SK-N-SH treated with all-trans-retinoic acid at 6 μM for 48 hours (cell line): ENCODE data around the gene CEMIP.

Experiments used
- ATAC-seq: fragments of 200-7000 bp; cut with Tn5 transposase; 3 replicates; pipeline ENCODE4 v1.9.1; 2020; ENCODE audit warnings: mild to moderate bottlenecking, moderate library complexity
- ARNTL ChIP-seq: fragments of 450-650 bp; formaldehyde crosslinking; IDR thresholded peaks from 2 replicates; pipeline ENCODE4 v1.5.0; 2020; ENCODE audit warnings: low read depth, mild to moderate bottlenecking, moderate library complexity, borderline replicate concordance
- BACH2 ChIP-seq: fragments of 250-450 bp; sonication (Bioruptor Pico); IDR thresholded peaks from 2 replicates; pipeline ENCODE4 v1.9.0; 2021; ENCODE audit warnings: mild to moderate bottlenecking, borderline replicate concordance
- CREB5 ChIP-seq: fragments of 250-450 bp; sonication (Bioruptor Pico); IDR thresholded peaks from 2 replicates; pipeline ENCODE4 v1.5.1; 2020; ENCODE audit warnings: low read depth, mild to moderate bottlenecking, moderate library complexity
- CSDC2 ChIP-seq: fragments of 250-450 bp; sonication (Bioruptor Pico); IDR thresholded peaks from 2 replicates; pipeline ENCODE4 v1.5.0; 2020; ENCODE audit warnings: mild to moderate bottlenecking, moderate library complexity
- CSRNP3 ChIP-seq: fragments of 250-450 bp; sonication (Bioruptor Pico); IDR thresholded peaks from 2 replicates; pipeline ENCODE4 v1.5.1; 2021; ENCODE audit warnings: mild to moderate bottlenecking, moderate library complexity
- ESRRG ChIP-seq: fragments of 250-450 bp; sonication (Bioruptor Pico); IDR thresholded peaks from 2 replicates; pipeline ENCODE4 v1.6.1; 2021; ENCODE audit warnings: mild to moderate bottlenecking
- GLIS3 ChIP-seq: fragments of 250-450 bp; sonication (Bioruptor Pico); IDR thresholded peaks from 2 replicates; pipeline ENCODE4 v1.5.0; 2020; ENCODE audit warnings: mild to moderate bottlenecking, moderate library complexity
- ISL1 ChIP-seq: fragments of 250-450 bp; sonication (Bioruptor Pico); IDR thresholded peaks from 2 replicates; pipeline ENCODE4 v2.1.2; 2022; ENCODE audit warnings: mild to moderate bottlenecking, moderate library complexity
- OSR1 ChIP-seq: fragments of 250-450 bp; sonication (Bioruptor Pico); IDR thresholded peaks from 2 replicates; pipeline ENCODE4 v1.8.0; 2022; ENCODE audit warnings: moderate library complexity, mild to moderate bottlenecking, inconsistent platforms
- PATZ1 ChIP-seq: fragments of 250-450 bp; sonication (Bioruptor Pico); IDR thresholded peaks from 2 replicates; pipeline ENCODE4 v1.8.0; 2020; ENCODE audit warnings: mild to moderate bottlenecking, moderate library complexity, borderline replicate concordance
- POU6F1 ChIP-seq: fragments of 250-450 bp; sonication (Bioruptor Pico); IDR thresholded peaks from 2 replicates; pipeline ENCODE4 v1.8.0; 2021; ENCODE audit warnings: low read depth, mild to moderate bottlenecking, moderate library complexity, borderline replicate concordance
- PPARA ChIP-seq: fragments of 250-450 bp; sonication (Bioruptor Pico); IDR thresholded peaks from 2 replicates; pipeline ENCODE4 v1.5.0; 2020; ENCODE audit warnings: mild to moderate bottlenecking, borderline replicate concordance
- RARB ChIP-seq: fragments of 250-450 bp; sonication (Bioruptor Pico); IDR thresholded peaks from 2 replicates; pipeline ENCODE4 v1.8.0; 2021; ENCODE audit warnings: mild to moderate bottlenecking, moderate library complexity
- SNAI2 ChIP-seq: fragments of 250-450 bp; sonication (Bioruptor Pico); IDR thresholded peaks from 2 replicates; pipeline ENCODE4 v1.5.0; 2020; ENCODE audit warnings: mild to moderate bottlenecking, moderate library complexity
- TCF4 ChIP-seq: fragments of 250-450 bp; sonication (Bioruptor Pico); IDR thresholded peaks from 2 replicates; pipeline ENCODE4 v1.8.0; 2021; ENCODE audit warnings: mild to moderate bottlenecking, moderate library complexity, borderline replicate concordance
- TOX ChIP-seq: fragments of 250-450 bp; sonication (Bioruptor Pico); IDR thresholded peaks from 2 replicates; pipeline ENCODE4 v1.8.0; 2021; ENCODE audit warnings: mild to moderate bottlenecking, moderate library complexity, borderline replicate concordance
- ZC3H10 ChIP-seq: fragments of 250-450 bp; sonication (Bioruptor Pico); IDR thresholded peaks from 2 replicates; pipeline ENCODE4 v1.5.1; 2021; ENCODE audit warnings: mild to moderate bottlenecking, moderate library complexity
- ZFP3 ChIP-seq: fragments of 250-450 bp; sonication (Bioruptor Pico); IDR thresholded peaks from 2 replicates; pipeline ENCODE4 v1.5.0; 2020; ENCODE audit warnings: mild to moderate bottlenecking, moderate library complexity
- ZFP30 ChIP-seq: fragments of 450-650 bp; formaldehyde crosslinking; IDR thresholded peaks from 2 replicates; pipeline ENCODE4 v1.5.0; 2022; ENCODE audit warnings: mild to moderate bottlenecking, moderate library complexity
- ZNF70 ChIP-seq: fragments of 450-650 bp; formaldehyde crosslinking; IDR thresholded peaks from 2 replicates; pipeline ENCODE4 v1.5.0; 2020; ENCODE audit warnings: mild to moderate bottlenecking, moderate library complexity
- ZNF8 ChIP-seq: fragments of 450-650 bp; formaldehyde crosslinking; IDR thresholded peaks from 2 replicates; pipeline ENCODE4 v1.5.0; 2020; ENCODE audit warnings: mild to moderate bottlenecking, moderate library complexity

The CEMIP gene

GRCh38 chr15:80785811-80786354, 6.7 kb downstream of the CEMIP start:
- TF ChIP-seq ISL1 (CRISPR knock-in tag) (peak; percentile 59), ZC3H10 (CRISPR knock-in tag) (no peak), GLIS3 (no peak), SNAI2 (CRISPR knock-in tag) (no peak), ZFP30 (CRISPR knock-in tag) (no peak), ZNF70 (no peak), ZNF8 (CRISPR knock-in tag) (no peak)
- ATAC-seq, result no peak

- no peak for TF ChIP-seq TCF4 (CRISPR knock-in tag)
- TF ChIP-seq PATZ1, result no peak
- no peak for TF ChIP-seq SNAI2 (CRISPR knock-in tag)
- TF ChIP-seq ZFP30 (CRISPR knock-in tag), result no peak
- no peak for TF ChIP-seq TOX (CRISPR knock-in tag)
- TF ChIP-seq ZC3H10 (CRISPR knock-in tag), result no peak
- no peak for TF ChIP-seq CSRNP3 (CRISPR knock-in tag)
- no peak for TF ChIP-seq GLIS3
- no peak for TF ChIP-seq BACH2
- TF ChIP-seq ZNF70, result no peak
- peak; percentile 32; the same call in 1 of the 3 replicates for ATAC-seq
Observed at GRCh38 chr15:80787316-80787715, 8.1 kb downstream of the CEMIP start.

GRCh38 chr15:80788536-80788935, 9.4 kb downstream of the CEMIP start:
- no peak for ATAC-seq

GRCh38 chr15:80789296-80789695, 10.1 kb downstream of the CEMIP start:
- TF ChIP-seq CSRNP3 (CRISPR knock-in tag) (no peak), ZFP30 (CRISPR knock-in tag) (no peak)

More at GRCh38 chr15:80788536-80788935, 9.4 kb downstream of the CEMIP start:
- no peak for TF ChIP-seq CREB5 (CRISPR knock-in tag)
- no peak for TF ChIP-seq ZNF70
- TF ChIP-seq PPARA, result no peak
- TF ChIP-seq BACH2, result no peak
- TF ChIP-seq OSR1 (CRISPR knock-in tag), result no peak
- no peak for TF ChIP-seq ZFP30 (CRISPR knock-in tag)
- TF ChIP-seq GLIS3, result no peak
- TF ChIP-seq ARNTL (CRISPR knock-in tag), result no peak
- no peak for TF ChIP-seq ZNF8 (CRISPR knock-in tag)
- no peak for TF ChIP-seq CSDC2 (CRISPR knock-in tag)
- no peak for TF ChIP-seq RARB (CRISPR knock-in tag)
- TF ChIP-seq PATZ1, result no peak
- no peak for TF ChIP-seq TCF4 (CRISPR knock-in tag)

GRCh38 chr15:80789796-80790195, 10.6 kb downstream of the CEMIP start:
- no peak for ATAC-seq
- TF ChIP-seq POU6F1 (CRISPR knock-in tag) (no peak), TOX (CRISPR knock-in tag) (no peak), ZFP3 (CRISPR knock-in tag) (no peak), CSRNP3 (CRISPR knock-in tag) (no peak), GLIS3 (no peak), ESRRG (CRISPR knock-in tag) (no peak), TCF4 (CRISPR knock-in tag) (no peak), RARB (CRISPR knock-in tag) (no peak)

More at GRCh38 chr15:80789296-80789695, 10.1 kb downstream of the CEMIP start:
- no peak for ATAC-seq
